Type B pancreatic cell (in vitro differentiated cells): ENCODE measurements around the gene TMEM163. TPM values are rescaled to one million over a fixed set of nuclear protein-coding genes. Genes with fewer than 3 reads are reported as not detected.
"Not testable (repeated sequence)": the region's sequence is repeated elsewhere in the genome, so short reads cannot be mapped to it uniquely, and the experiment has no call there.

Source experiments
- DNase-seq: peaks from one replicate; pipeline ENCODE4 v3.0.0; 2021; ENCODE audit warnings: mixed read lengths; ENCODE audit not compliant: unreplicated experiment; ENCODE audit errors: extremely low spot score
- H3K27ac Mint-ChIP-seq: 2 replicates; pipeline ENCODE4 v1.8.0; 2021; ENCODE audit warnings: mild to moderate bottlenecking, mixed read lengths
- H3K27me3 Mint-ChIP-seq: 2 replicates; pipeline ENCODE4 v1.8.0; 2021; ENCODE audit warnings: mixed read lengths
- H3K36me3 Mint-ChIP-seq: 2 replicates; pipeline ENCODE4 v1.8.0; 2021; ENCODE audit warnings: mixed read lengths
- H3K4me1 Mint-ChIP-seq: one replicate; pipeline ENCODE4 v1.8.0; 2021; ENCODE audit warnings: mixed read lengths; ENCODE audit not compliant: unreplicated experiment
- H3K4me3 Mint-ChIP-seq: 2 replicates; pipeline ENCODE4 v1.8.0; 2021; ENCODE audit warnings: mild to moderate bottlenecking, mixed read lengths
- H3K9me3 Mint-ChIP-seq: 2 replicates; pipeline ENCODE4 v1.8.0; 2021; ENCODE audit warnings: mixed read lengths
- CTCF ChIP-seq: fragments of 200-600 bp; sonication (generic); conservative IDR thresholded peaks from 2 replicates; pipeline ENCODE4 v1.5.0; 2021; ENCODE audit warnings: antibody characterized with exemption, mild to moderate bottlenecking
- total RNA-seq: library from RNA; stranded (reverse); gene quantifications from 2 replicates; pipeline ENCODE4 v1.2.1, GENCODE V29; 2021; ENCODE audit warnings: low replicate concordance

Gene TMEM163
- total RNA-seq, 1 donor from 2014 or later = 4.0 TPM

GRCh38 chr2:134568413-134568812 is 150.4 kb downstream of the TMEM163 start:
- Mint-ChIP-seq H3K36me3 (no peaks in the 10 kb centered on the region), H3K4me1 (peaks cover 13% of the 10 kb centered on the region), H3K27me3 (no peaks in the 10 kb centered on the region), H3K27ac (no peak overlapping the region), H3K9me3 (no peaks in the 10 kb centered on the region), H3K4me3 (no peak overlapping the region)
- no peak for TF ChIP-seq CTCF
- DNase-seq = no peak

- Mint-ChIP-seq H3K9me3 (no peaks in the 10 kb centered on the region), H3K27ac (no peak overlapping the region), H3K4me1 (peaks cover 7% of the 10 kb centered on the region), H3K27me3 (no peaks in the 10 kb centered on the region), H3K36me3 (no peaks in the 10 kb centered on the region), H3K4me3 (no peak overlapping the region)
- no peak for DNase-seq
- TF ChIP-seq CTCF = no peak
These were observed 151.1 kb downstream of the TMEM163 start for GRCh38 chr2:134567666-134568065.

- DNase-seq, H3K27ac Mint-ChIP-seq, H3K36me3 Mint-ChIP-seq, H3K4me1 Mint-ChIP-seq, H3K4me3 Mint-ChIP-seq, H3K9me3 Mint-ChIP-seq, H3K27me3 Mint-ChIP-seq: not testable (repeated sequence)
These were observed 153.8 kb downstream of the TMEM163 start for GRCh38 chr2:134564955-134565354.

GRCh38 chr2:134564549-134564948 is 154.3 kb downstream of the TMEM163 start:
- Mint-ChIP-seq H3K9me3 (no peaks in the 10 kb centered on the region), H3K4me1 (no peaks in the 10 kb centered on the region), H3K4me3 (no peak overlapping the region), H3K27me3 (no peaks in the 10 kb centered on the region), H3K27ac (no peak overlapping the region), H3K36me3 (no peaks in the 10 kb centered on the region)
- DNase-seq = no peak
- no peak for TF ChIP-seq CTCF

- Mint-ChIP-seq H3K9me3 (no peaks in the 10 kb centered on the region), H3K27me3 (peaks cover 4% of the 10 kb centered on the region), H3K4me3 (no peak overlapping the region), H3K4me1 (peaks cover 6% of the 10 kb centered on the region), H3K27ac (no peak overlapping the region), H3K36me3 (no peaks in the 10 kb centered on the region)
- no peak for TF ChIP-seq CTCF
- DNase-seq = no peak
These were observed 160.5 kb downstream of the TMEM163 start for GRCh38 chr2:134558208-134558830.

- no peak for DNase-seq
- Mint-ChIP-seq H3K27me3 (peaks cover 9% of the 10 kb centered on the region), H3K4me1 (peaks cover 6% of the 10 kb centered on the region), H3K27ac (no peak overlapping the region), H3K4me3 (no peak overlapping the region), H3K36me3 (no peaks in the 10 kb centered on the region), H3K9me3 (no peaks in the 10 kb centered on the region)
- TF ChIP-seq CTCF = no peak
These were observed 163.4 kb downstream of the TMEM163 start for GRCh38 chr2:134555411-134555810.
